HepG2 (cell line): Measurements from ENCODE around the gene ZNF214.

ENCODE experiments used
- ARHGAP35 ChIP-seq: sonication (generic); formaldehyde crosslinking; IDR thresholded peaks from 2 replicates; pipeline ENCODE4 v1.9.0; 2022; ENCODE audit warnings: mild to moderate bottlenecking, inconsistent platforms, moderate library complexity, missing genetic modification reagents, borderline replicate concordance
- MAFF ChIP-seq: IDR thresholded peaks from 2 replicates; pipeline ENCODE4 v1.6.1; 2011; ENCODE audit warnings: low read depth, low read length, improper control_type of control experiment
- RBM39 ChIP-seq: fragments of 200-400 bp; formaldehyde crosslinking; IDR thresholded peaks from one replicate; pipeline ENCODE4 v1.6.1; 2018; ENCODE audit warnings: antibody characterized with exemption, mild to moderate bottlenecking, low read depth, low read length; ENCODE audit not compliant: poor library complexity, severe bottlenecking
- ZSCAN29 ChIP-seq: sonication (generic); formaldehyde crosslinking; conservative IDR thresholded peaks from 2 replicates; pipeline ENCODE4 v1.4.0; 2020; ENCODE audit warnings: mild to moderate bottlenecking, missing genetic modification reagents

GRCh38 chr11:6986487-6986886, 33.7 kb downstream of the ZNF214 start:
- TF ChIP-seq ARHGAP35 (CRISPR knock-in tag) (no peak), MAFF (no peak), RBM39 (no peak), ZSCAN29 (CRISPR knock-in tag) (no peak)
